Astrocyte (in vitro differentiated cells and primary cell): ENCODE data around the gene PLD6. TPM values are rescaled to one million over a fixed set of nuclear protein-coding genes. Genes with fewer than 3 reads are reported as not detected.

Source experiments
- DNase-seq: peaks from one replicate; pipeline ENCODE4 v3.0.0-alpha.2; 2010; ENCODE audit warnings: low read depth
- FAIRE-seq: peaks from 2 replicates; lab custom pipeline; 2011; peaks lifted over from hg19 to GRCh38; lab: Jason Lieb, UNC
- H2AFZ ChIP-seq: 2 replicates; pipeline ENCODE4 v1.6.0; 2012; ENCODE audit warnings: low read depth, low read length, inconsistent platforms
- H3K27ac ChIP-seq: 2 replicates; pipeline ENCODE4 v1.5.1; 2011; ENCODE audit warnings: low read depth, low read length, inconsistent platforms
- H3K27me3 ChIP-seq: 2 replicates; pipeline ENCODE4 v1.6.0; 2011; ENCODE audit warnings: low read length, inconsistent platforms; ENCODE audit not compliant: insufficient read depth
- H3K36me3 ChIP-seq: 2 replicates; pipeline ENCODE4 v1.5.1; 2011; ENCODE audit warnings: low read length, inconsistent platforms; ENCODE audit not compliant: insufficient read depth
- H3K4me1 ChIP-seq: 2 replicates; pipeline ENCODE4 v1.5.1; 2011; ENCODE audit warnings: low read length, inconsistent platforms; ENCODE audit not compliant: insufficient read depth
- H3K4me2 ChIP-seq: 2 replicates; pipeline ENCODE4 v1.6.0; 2012; ENCODE audit warnings: low read length, inconsistent platforms
- H3K4me3 ChIP-seq: 2 replicates; pipeline ENCODE4 v1.5.1; 2011; ENCODE audit warnings: low read depth, mild to moderate bottlenecking, low read length, inconsistent platforms; ENCODE audit not compliant: insufficient read depth
- H3K79me2 ChIP-seq: 2 replicates; pipeline ENCODE4 v1.6.0; 2012; ENCODE audit warnings: mild to moderate bottlenecking, low read length, inconsistent platforms; ENCODE audit not compliant: insufficient read depth
- H3K9ac ChIP-seq: 2 replicates; pipeline ENCODE4 v1.6.0; 2012; ENCODE audit warnings: mild to moderate bottlenecking, low read length, inconsistent platforms
- H3K9me3 ChIP-seq: 2 replicates; pipeline ENCODE4 v1.5.1; 2012; ENCODE audit warnings: low read depth, mild to moderate bottlenecking, low read length, inconsistent platforms; ENCODE audit not compliant: insufficient read depth
- H4K20me1 ChIP-seq: 2 replicates; pipeline ENCODE4 v1.6.0; 2012; ENCODE audit warnings: low read length, inconsistent platforms; ENCODE audit not compliant: insufficient read depth
- H3K27ac Mint-ChIP-seq: one replicate; pipeline ENCODE4 v1.8.0; 2021; ENCODE audit warnings: mild to moderate bottlenecking, mixed read lengths; ENCODE audit not compliant: unreplicated experiment
- H3K27me3 Mint-ChIP-seq: one replicate; pipeline ENCODE4 v1.8.0; 2021; ENCODE audit warnings: low read depth, mixed read lengths; ENCODE audit not compliant: unreplicated experiment
- H3K36me3 Mint-ChIP-seq: one replicate; pipeline ENCODE4 v1.8.0; 2021; ENCODE audit warnings: low read depth, mixed read lengths; ENCODE audit not compliant: unreplicated experiment
- H3K4me1 Mint-ChIP-seq: one replicate; pipeline ENCODE4 v1.8.0; 2021; ENCODE audit warnings: low read depth, mixed read lengths; ENCODE audit not compliant: unreplicated experiment
- H3K4me3 Mint-ChIP-seq: one replicate; pipeline ENCODE4 v1.8.0; 2021; ENCODE audit warnings: mild to moderate bottlenecking, moderate library complexity, mixed read lengths; ENCODE audit not compliant: unreplicated experiment
- H3K9me3 Mint-ChIP-seq: one replicate; pipeline ENCODE4 v1.8.0; 2021; ENCODE audit warnings: mild to moderate bottlenecking, mixed read lengths; ENCODE audit not compliant: unreplicated experiment
- EZH2 ChIP-seq: IDR thresholded peaks from 2 replicates; pipeline ENCODE4 v1.6.1; 2012; ENCODE audit warnings: mild to moderate bottlenecking, low read length, inconsistent platforms; ENCODE audit not compliant: insufficient read depth
- total RNA-seq: library from RNA; stranded (reverse); gene quantifications from 2 replicates; pipeline ENCODE4 v1.2.1, GENCODE V29; 2021
- TF ChIP-seq, protein P1 (sequence below): IDR thresholded peaks from 2 replicates; pipeline ENCODE4 v1.5.1; 2011; ENCODE audit warnings: low read depth, mild to moderate bottlenecking, inconsistent platforms, low read length, moderate library complexity; ENCODE audit not compliant: insufficient read depth

PLD6 gene
- total RNA-seq, 1 donor from 2014 or later, result 0.64 TPM

DNA sequence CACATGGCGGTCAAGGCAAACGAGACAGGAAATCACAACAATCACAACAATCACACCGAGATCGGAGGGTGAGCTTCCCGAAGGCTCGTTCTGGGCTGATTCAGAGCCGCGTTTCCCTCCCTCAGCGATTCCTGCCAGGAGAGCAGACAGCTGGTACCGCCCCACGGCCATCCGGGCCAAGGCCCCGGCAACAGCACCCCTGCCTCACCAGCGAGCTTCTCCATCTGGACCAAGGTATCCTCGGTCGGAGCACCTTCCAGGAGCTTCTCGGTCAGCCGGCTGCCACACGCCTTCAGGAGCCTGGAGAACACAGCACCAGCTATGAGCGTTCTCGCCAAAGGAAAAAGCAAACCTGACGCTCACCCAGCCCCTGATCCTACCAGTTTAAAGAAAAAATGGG, 15.2 kb upstream of the PLD6 start:
- FAIRE-seq, result no peak
- Histone ChIP-seq H3K27me3 (no peaks in the 10 kb centered on the region), H3K9me3 (no peaks in the 10 kb centered on the region), H4K20me1 (peaks cover 38% of the 10 kb centered on the region), H3K4me2 (no peak overlapping the region), H3K27ac (no peak overlapping the region), H3K79me2 (no peaks in the 10 kb centered on the region), H3K4me1 (no peaks in the 10 kb centered on the region), H2AFZ (no peak overlapping the region), H3K9ac (no peak overlapping the region), H3K4me3 (no peak overlapping the region), H3K36me3 (peaks cover 62% of the 10 kb centered on the region)
- TF ChIP-seq EZH2, result no peak
- TF ChIP-seq, protein P1, sequence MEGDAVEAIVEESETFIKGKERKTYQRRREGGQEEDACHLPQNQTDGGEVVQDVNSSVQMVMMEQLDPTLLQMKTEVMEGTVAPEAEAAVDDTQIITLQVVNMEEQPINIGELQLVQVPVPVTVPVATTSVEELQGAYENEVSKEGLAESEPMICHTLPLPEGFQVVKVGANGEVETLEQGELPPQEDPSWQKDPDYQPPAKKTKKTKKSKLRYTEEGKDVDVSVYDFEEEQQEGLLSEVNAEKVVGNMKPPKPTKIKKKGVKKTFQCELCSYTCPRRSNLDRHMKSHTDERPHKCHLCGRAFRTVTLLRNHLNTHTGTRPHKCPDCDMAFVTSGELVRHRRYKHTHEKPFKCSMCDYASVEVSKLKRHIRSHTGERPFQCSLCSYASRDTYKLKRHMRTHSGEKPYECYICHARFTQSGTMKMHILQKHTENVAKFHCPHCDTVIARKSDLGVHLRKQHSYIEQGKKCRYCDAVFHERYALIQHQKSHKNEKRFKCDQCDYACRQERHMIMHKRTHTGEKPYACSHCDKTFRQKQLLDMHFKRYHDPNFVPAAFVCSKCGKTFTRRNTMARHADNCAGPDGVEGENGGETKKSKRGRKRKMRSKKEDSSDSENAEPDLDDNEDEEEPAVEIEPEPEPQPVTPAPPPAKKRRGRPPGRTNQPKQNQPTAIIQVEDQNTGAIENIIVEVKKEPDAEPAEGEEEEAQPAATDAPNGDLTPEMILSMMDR, result no peak
- no peaks in the 10 kb centered on the region for H3K4me1 Mint-ChIP-seq
- no peak overlapping the region for H3K4me3 Mint-ChIP-seq
- peaks cover 27% of the 10 kb centered on the region for H3K36me3 Mint-ChIP-seq
- H3K27ac Mint-ChIP-seq, result no peak overlapping the region
- H3K9me3 Mint-ChIP-seq, result no peaks in the 10 kb centered on the region
- no peak for DNase-seq
- no peaks in the 10 kb centered on the region for H3K27me3 Mint-ChIP-seq

DNA sequence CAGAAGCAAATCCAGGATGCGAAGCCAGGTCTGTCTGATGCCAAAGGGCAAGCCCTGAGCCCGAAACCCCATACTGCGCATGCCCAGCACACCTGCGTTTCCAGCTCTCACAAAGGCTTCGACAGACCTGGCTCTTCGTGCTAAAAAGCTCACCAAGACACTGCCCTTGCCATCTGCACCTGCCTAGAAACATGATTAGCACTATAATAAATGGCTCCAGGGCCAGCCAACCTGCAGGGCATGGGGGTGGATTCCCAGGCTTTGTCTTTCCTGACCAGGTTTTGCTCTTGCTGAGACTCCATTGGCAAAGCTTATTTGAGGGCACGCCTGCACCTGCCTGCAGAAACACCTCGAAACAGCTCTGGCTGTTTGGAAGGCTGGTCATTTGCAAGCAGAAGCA, 14.4 kb upstream of the PLD6 start:
- no peaks in the 10 kb centered on the region for H3K27me3 ChIP-seq
- DNase-seq, result no peak
- H3K4me2 ChIP-seq, result no peak overlapping the region
- no peak for TF ChIP-seq EZH2
- TF ChIP-seq, protein P1, result no peak
- no peak for FAIRE-seq
- no peak overlapping the region for H3K9ac ChIP-seq
- Mint-ChIP-seq H3K9me3 (no peaks in the 10 kb centered on the region), H3K27ac (no peak overlapping the region), H3K4me3 (no peak overlapping the region), H3K4me1 (no peaks in the 10 kb centered on the region), H3K36me3 (peaks cover 29% of the 10 kb centered on the region), H3K27me3 (no peaks in the 10 kb centered on the region)
- H3K4me1 ChIP-seq, result no peaks in the 10 kb centered on the region
- no peak overlapping the region for H2AFZ ChIP-seq
- H3K36me3 ChIP-seq, result peaks cover 56% of the 10 kb centered on the region
- no peak overlapping the region for H3K27ac ChIP-seq
- H4K20me1 ChIP-seq, result peaks cover 38% of the 10 kb centered on the region
- H3K9me3 ChIP-seq, result no peaks in the 10 kb centered on the region
- H3K79me2 ChIP-seq, result no peaks in the 10 kb centered on the region
- no peak overlapping the region for H3K4me3 ChIP-seq

DNA sequence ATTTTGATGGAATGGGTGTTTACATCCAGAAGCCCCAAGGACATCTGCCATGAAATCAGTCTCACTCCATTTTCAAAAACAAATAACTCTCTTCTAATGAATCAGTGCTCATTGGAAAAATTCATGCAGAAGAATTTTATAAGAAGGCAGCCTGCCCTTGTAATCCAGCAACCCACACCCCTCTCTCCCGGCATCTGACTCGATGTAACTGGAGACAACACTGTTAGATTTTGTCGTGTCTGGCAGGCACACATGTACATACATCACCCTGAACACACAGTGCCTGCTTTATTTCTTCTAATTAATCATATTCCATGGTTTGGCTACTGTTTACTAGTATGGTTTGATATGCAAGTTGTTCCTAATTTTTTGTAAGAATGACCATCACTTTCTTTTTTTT, 11.9 kb upstream of the PLD6 start:
- no peak overlapping the region for H3K4me3 Mint-ChIP-seq
- H4K20me1 ChIP-seq, result peaks cover 34% of the 10 kb centered on the region
- peaks cover 19% of the 10 kb centered on the region for H3K36me3 Mint-ChIP-seq
- no peak overlapping the region for H3K27ac ChIP-seq
- H3K4me1 Mint-ChIP-seq, result no peaks in the 10 kb centered on the region
- no peak overlapping the region for H2AFZ ChIP-seq
- H3K27ac Mint-ChIP-seq, result no peak overlapping the region
- no peak overlapping the region for H3K4me2 ChIP-seq
- no peaks in the 10 kb centered on the region for H3K79me2 ChIP-seq
- no peaks in the 10 kb centered on the region for H3K9me3 Mint-ChIP-seq
- no peaks in the 10 kb centered on the region for H3K27me3 Mint-ChIP-seq
- H3K9me3 ChIP-seq, result no peaks in the 10 kb centered on the region
- TF ChIP-seq EZH2, result no peak
- TF ChIP-seq, protein P1, result no peak
- H3K9ac ChIP-seq, result no peak overlapping the region
- DNase-seq (no peak), FAIRE-seq (no peak)
- H3K4me3 ChIP-seq, result no peak overlapping the region
- peaks cover 50% of the 10 kb centered on the region for H3K36me3 ChIP-seq
- H3K4me1 ChIP-seq, result no peaks in the 10 kb centered on the region
- H3K27me3 ChIP-seq, result no peaks in the 10 kb centered on the region
